ENCODE results near the gene PSME1. TPM values are rescaled to one million over a fixed set of nuclear protein-coding genes. Genes with fewer than 3 reads are reported as not detected.

The PSME1 gene
- total and polyA plus RNA-seq, 7 experiments from 2014 or later: 189 to 703 (median 234) TPM

- Histone ChIP-seq H3K9me3 (ENCODE audit: control insufficient read depth in 2 of 3, low read length in 3 of 3) (no peaks in the 10 kb centered on the region), H3K4me3 (ENCODE audit: low read length) (no peak overlapping the region), H3K4me1 (ENCODE audit: control insufficient read depth in 2 of 2, insufficient read depth in 2 of 2, low read length in 2 of 2) (peaks cover 0 to 18% of the 10 kb centered on the region in 2 donors), H3K27me3 (ENCODE audit: control insufficient read depth in 2 of 2, insufficient read depth in 2 of 2, low read length in 2 of 2) (no peaks in the 10 kb centered on the region), H3K36me3 (ENCODE audit: control insufficient read depth in 2 of 3, insufficient read depth in 3 of 3, low read length in 3 of 3) (peaks cover 0 to 2% (median 0%) of the 10 kb centered on the region in 3 experiments), H3K27ac (ENCODE audit: low read depth, low read length) (no peak overlapping the region)
- no peak overlapping the region for H3K4me3 Mint-ChIP-seq
- H3K27me3 Mint-ChIP-seq: no peaks in the 10 kb centered on the region
- DNase-seq (no peak), ATAC-seq (no peak)
- peaks cover 0 to 7% (median 4%) of the 10 kb centered on the region in 5 donors for H3K36me3 Mint-ChIP-seq
- POLR2A ChIA-PET: no interaction called here
- peak overlapping the region in 1 of 9 donors; percentile 15 for H3K27ac Mint-ChIP-seq
- intact Hi-C loops (cut with micrococcal nuclease): no loop called here
- CTCF ChIA-PET: interaction anchor here (0.7 kb wide), 2 partner anchors 9 to 150 kb away, joined by 3 read pairs; no protein-coding TSS in a partner anchor
- peaks cover 12 to 27% (median 22%) of the 10 kb centered on the region in 7 donors for H3K4me1 Mint-ChIP-seq
- peaks cover 0 to 4% (median 0%) of the 10 kb centered on the region in 11 donors for H3K9me3 Mint-ChIP-seq
These were observed 6.5 kb upstream of the PSME1 start for GRCh38 chr14:24129410-24129998.

GRCh38 chr14:24130380-24130716, 5.6 kb upstream of the PSME1 start, which contains the start of gene FITM1:
Gene FITM1, plus strand, starts transcription at chr14:24130659. Its CDS starts 905 bp downstream, at chr14:24131564.
- Histone ChIP-seq H3K4me1 (ENCODE audit: control insufficient read depth in 2 of 2, insufficient read depth in 2 of 2, low read length in 2 of 2) (peaks cover 2 to 19% of the 10 kb centered on the region in 2 donors), H3K36me3 (ENCODE audit: control insufficient read depth in 2 of 3, insufficient read depth in 3 of 3, low read length in 3 of 3) (no peaks in the 10 kb centered on the region), H3K4me3 (ENCODE audit: low read length) (no peak within 1 kb of the TSS), H3K9me3 (ENCODE audit: control insufficient read depth in 2 of 3, low read length in 3 of 3) (no peaks in the 10 kb centered on the region), H3K27me3 (ENCODE audit: control insufficient read depth in 2 of 2, insufficient read depth in 2 of 2, low read length in 2 of 2) (no peaks in the 10 kb centered on the region), H3K27ac (ENCODE audit: low read depth, low read length) (no peak within 1 kb of the TSS)
- peak within 1 kb of the TSS in 3 of 10 donors; percentile 7 to 32 (median 13) for H3K4me3 Mint-ChIP-seq
- no peak for ATAC-seq
- peaks cover 0 to 2% (median 0%) of the 10 kb centered on the region in 11 donors for H3K9me3 Mint-ChIP-seq
- ChIA-PET CTCF (no interaction called here), POLR2A (interaction anchor here (0.7 to 11.7 kb wide), 2 partner anchors 10 to 37 kb away, joined by 3 to 298 read pairs; partner anchors contain the start of genes DCAF11, NRL and PCK2)
- H3K36me3 Mint-ChIP-seq: peaks cover 0 to 4% (median under 1%) of the 10 kb centered on the region in 5 donors
- peak within 1 kb of the TSS in 8 of 9 donors; percentile 21 to 88 (median 56) for H3K27ac Mint-ChIP-seq
- intact Hi-C loops (cut with micrococcal nuclease): no loop called here
- H3K4me1 Mint-ChIP-seq: peaks cover 16 to 31% (median 25%) of the 10 kb centered on the region in 7 donors
- H3K27me3 Mint-ChIP-seq: no peaks in the 10 kb centered on the region
- no peak for DNase-seq

GRCh38 chr14:24130717-24131548, 5.1 kb upstream of the PSME1 start:
- Histone ChIP-seq H3K27me3 (ENCODE audit: control insufficient read depth in 2 of 2, insufficient read depth in 2 of 2, low read length in 2 of 2) (no peaks in the 10 kb centered on the region), H3K27ac (ENCODE audit: low read depth, low read length) (no peak overlapping the region), H3K4me1 (ENCODE audit: control insufficient read depth in 2 of 2, insufficient read depth in 2 of 2, low read length in 2 of 2) (peaks cover 6 to 22% of the 10 kb centered on the region in 2 donors), H3K36me3 (ENCODE audit: control insufficient read depth in 2 of 3, insufficient read depth in 3 of 3, low read length in 3 of 3) (no peaks in the 10 kb centered on the region), H3K9me3 (ENCODE audit: control insufficient read depth in 2 of 3, low read length in 3 of 3) (no peaks in the 10 kb centered on the region), H3K4me3 (ENCODE audit: low read length) (no peak overlapping the region)
- ATAC-seq (no peak), DNase-seq (no peak)
- Mint-ChIP-seq H3K27ac (peak overlapping the region in 8 of 9 donors; percentile 21 to 88 (median 48)), H3K27me3 (no peaks in the 10 kb centered on the region), H3K9me3 (peaks cover 0 to 2% (median 0%) of the 10 kb centered on the region in 11 donors), H3K36me3 (peaks cover 0 to 4% (median 0%) of the 10 kb centered on the region in 5 donors), H3K4me3 (peak overlapping the region in 3 of 10 donors; percentile 7 to 32 (median 13)), H3K4me1 (peaks cover 18 to 33% (median 28%) of the 10 kb centered on the region in 7 donors)
- POLR2A ChIA-PET: interaction anchor here (0.7 to 11.7 kb wide), 4 partner anchors 10 to 65 kb away, joined by 3 to 298 read pairs (median 71); partner anchors contain the start of genes DCAF11, NRL, PCK2 and PSME2
- intact Hi-C loops (cut with micrococcal nuclease): no loop called here
- CTCF ChIA-PET: interaction anchor here (1.2 to 1.7 kb wide), 2 partner anchors 16 to 23 kb away, joined by 3 to 4 read pairs; partner anchors contain the start of genes DCAF11 and NRL

GRCh38 chr14:24131549-24131966, 4.4 kb upstream of the PSME1 start:
- ChIA-PET POLR2A (interaction anchor here (1.2 to 11.7 kb wide), 4 partner anchors 11 to 64 kb away, joined by 3 to 298 read pairs (median 71); partner anchors contain the start of genes DCAF11, NRL, PSME2 and RNF31), CTCF (interaction anchor here (1.2 to 1.7 kb wide), 2 partner anchors 17 to 23 kb away, joined by 3 to 4 read pairs; partner anchors contain the start of genes DCAF11 and NRL)
- Histone ChIP-seq H3K4me3 (ENCODE audit: low read length) (no peak overlapping the region), H3K36me3 (ENCODE audit: control insufficient read depth in 2 of 3, insufficient read depth in 3 of 3, low read length in 3 of 3) (peaks cover 0 to 3% (median 0%) of the 10 kb centered on the region in 3 experiments), H3K27ac (ENCODE audit: low read depth, low read length) (peak overlapping the region; percentile 68), H3K9me3 (ENCODE audit: control insufficient read depth in 2 of 3, low read length in 3 of 3) (no peaks in the 10 kb centered on the region), H3K27me3 (ENCODE audit: control insufficient read depth in 2 of 2, insufficient read depth in 2 of 2, low read length in 2 of 2) (no peaks in the 10 kb centered on the region), H3K4me1 (ENCODE audit: control insufficient read depth in 2 of 2, insufficient read depth in 2 of 2, low read length in 2 of 2) (peaks cover 7 to 22% of the 10 kb centered on the region in 2 donors)
- DNase-seq: no peak
- intact Hi-C loops (cut with micrococcal nuclease): no loop called here
- peaks cover 0 to 4% (median 0%) of the 10 kb centered on the region in 5 donors for H3K36me3 Mint-ChIP-seq
- ATAC-seq: no peak
- H3K27ac Mint-ChIP-seq: peak overlapping the region in 8 of 9 donors; percentile 87 to 96 (median 92)
- no peaks in the 10 kb centered on the region for H3K27me3 Mint-ChIP-seq
- peak overlapping the region in 8 of 10 donors; percentile 29 to 80 (median 68) for H3K4me3 Mint-ChIP-seq
- H3K4me1 Mint-ChIP-seq: peaks cover 20 to 35% (median 28%) of the 10 kb centered on the region in 7 donors
- H3K9me3 Mint-ChIP-seq: peaks cover 0 to 2% (median 0%) of the 10 kb centered on the region in 11 donors

- intact Hi-C loops (cut with micrococcal nuclease): loop anchor here in 1 of 2 donors (1.0 kb wide), 1 partner anchor 17 kb away; no protein-coding TSS in a partner anchor
- Mint-ChIP-seq H3K4me3 (peak overlapping the region; percentile 37 to 80 (median 70)), H3K4me1 (peaks cover 26 to 41% (median 34%) of the 10 kb centered on the region in 7 donors), H3K9me3 (peaks cover 0 to 4% (median 0%) of the 10 kb centered on the region in 11 donors), H3K27me3 (no peaks in the 10 kb centered on the region), H3K27ac (peak overlapping the region; percentile 73 to 97 (median 93)), H3K36me3 (peaks cover 0 to 10% (median 0%) of the 10 kb centered on the region in 5 donors)
- Histone ChIP-seq H3K4me1 (ENCODE audit: control insufficient read depth in 2 of 2, insufficient read depth in 2 of 2, low read length in 2 of 2) (peaks cover 13 to 27% of the 10 kb centered on the region in 2 donors), H3K9me3 (ENCODE audit: control insufficient read depth in 2 of 3, low read length in 3 of 3) (no peaks in the 10 kb centered on the region), H3K4me3 (ENCODE audit: low read length) (no peak overlapping the region), H3K27ac (ENCODE audit: low read depth, low read length) (peak overlapping the region; percentile 68), H3K36me3 (ENCODE audit: control insufficient read depth in 2 of 3, insufficient read depth in 3 of 3, low read length in 3 of 3) (peaks cover 0 to 3% (median 0%) of the 10 kb centered on the region in 3 experiments), H3K27me3 (ENCODE audit: control insufficient read depth in 2 of 2, insufficient read depth in 2 of 2, low read length in 2 of 2) (no peaks in the 10 kb centered on the region)
- ChIA-PET POLR2A (interaction anchor here (0.5 to 11.7 kb wide), 8 partner anchors 11 to 195 kb away, joined by 3 to 298 read pairs (median 3); partner anchors contain the start of genes DCAF11, IRF9, NRL and PSME2), CTCF (interaction anchor here (1.1 to 1.7 kb wide), 3 partner anchors 13 to 24 kb away, joined by 3 to 4 read pairs (median 3); partner anchors contain the start of genes DCAF11 and NRL)
- peak in 6 of 9 donors; percentile 35 to 50 (median 42) for DNase-seq
- ATAC-seq: no peak
These were observed 3.8 kb upstream of the PSME1 start for GRCh38 chr14:24132061-24132685.

Data from naive thymus-derived CD4-positive, alpha-beta T cell (primary cell).